HG02588 (cell line): Measurements from ENCODE around the gene IGFBPL1.
"Not testable (repeated sequence)": the region's sequence is repeated elsewhere in the genome, so short reads cannot be mapped to it uniquely, and the experiment has no call there.

Experiments used
- ATAC-seq: cut with Tn5 transposase; IDR thresholded peaks from one replicate; pipeline ENCODE4 v1.9.1; 2021; ENCODE audit warnings: mild to moderate bottlenecking, moderate library complexity; ENCODE audit not compliant: unreplicated experiment

Gene IGFBPL1

DNA sequence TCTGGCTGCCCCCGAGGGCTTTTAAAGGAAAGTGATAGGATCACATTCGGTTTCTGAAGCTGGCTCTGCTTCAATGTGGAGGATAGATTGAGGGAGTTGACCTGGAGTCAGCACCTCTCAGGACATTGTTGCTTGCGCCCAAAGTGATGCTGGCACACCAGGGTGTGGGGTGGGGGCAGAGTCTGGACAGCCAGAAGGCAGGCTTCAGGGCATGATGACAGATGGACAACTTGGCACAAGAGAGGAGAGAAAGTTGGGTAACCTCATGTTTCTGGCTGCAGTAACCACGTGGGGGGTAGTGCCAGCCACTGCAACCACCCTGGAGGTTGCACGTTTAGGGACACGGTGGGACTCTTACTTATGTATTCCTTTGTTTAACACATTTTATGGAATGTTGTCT is 22.3 kb downstream of the IGFBPL1 start:
- ATAC-seq: no peak

DNA sequence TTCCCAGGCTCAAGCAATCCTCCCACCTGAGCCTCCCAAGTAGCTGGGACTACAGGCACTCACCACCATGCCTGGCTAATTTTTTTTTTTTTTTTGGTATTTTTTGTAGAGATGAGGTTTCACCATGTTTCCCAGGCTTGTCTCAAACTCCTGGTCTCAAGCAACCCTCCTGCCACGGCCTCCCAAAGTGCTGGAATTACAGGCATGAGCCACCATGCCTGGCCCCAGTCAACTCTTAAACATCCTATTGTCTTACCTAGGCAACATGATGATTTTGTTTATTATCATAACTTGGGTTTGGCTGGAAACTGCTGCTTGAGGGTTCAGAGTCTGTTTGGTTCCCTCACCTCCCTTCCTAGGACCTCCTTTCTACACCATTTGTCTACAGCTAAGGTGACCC is 25.1 kb downstream of the IGFBPL1 start:
- not testable (repeated sequence) for ATAC-seq

DNA sequence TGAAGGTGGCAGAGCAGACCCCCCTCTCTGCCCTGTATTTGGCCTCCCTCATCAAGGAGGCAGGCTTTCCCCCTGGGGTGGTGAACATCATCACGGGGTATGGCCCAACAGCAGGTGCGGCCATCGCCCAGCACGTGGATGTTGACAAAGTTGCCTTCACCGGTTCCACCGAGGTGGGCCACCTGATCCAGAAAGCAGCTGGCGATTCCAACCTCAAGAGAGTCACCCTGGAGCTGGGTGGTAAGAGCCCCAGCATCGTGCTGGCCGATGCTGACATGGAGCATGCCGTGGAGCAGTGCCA is 27.9 kb downstream of the IGFBPL1 start:
- ATAC-seq: no peak

DNA sequence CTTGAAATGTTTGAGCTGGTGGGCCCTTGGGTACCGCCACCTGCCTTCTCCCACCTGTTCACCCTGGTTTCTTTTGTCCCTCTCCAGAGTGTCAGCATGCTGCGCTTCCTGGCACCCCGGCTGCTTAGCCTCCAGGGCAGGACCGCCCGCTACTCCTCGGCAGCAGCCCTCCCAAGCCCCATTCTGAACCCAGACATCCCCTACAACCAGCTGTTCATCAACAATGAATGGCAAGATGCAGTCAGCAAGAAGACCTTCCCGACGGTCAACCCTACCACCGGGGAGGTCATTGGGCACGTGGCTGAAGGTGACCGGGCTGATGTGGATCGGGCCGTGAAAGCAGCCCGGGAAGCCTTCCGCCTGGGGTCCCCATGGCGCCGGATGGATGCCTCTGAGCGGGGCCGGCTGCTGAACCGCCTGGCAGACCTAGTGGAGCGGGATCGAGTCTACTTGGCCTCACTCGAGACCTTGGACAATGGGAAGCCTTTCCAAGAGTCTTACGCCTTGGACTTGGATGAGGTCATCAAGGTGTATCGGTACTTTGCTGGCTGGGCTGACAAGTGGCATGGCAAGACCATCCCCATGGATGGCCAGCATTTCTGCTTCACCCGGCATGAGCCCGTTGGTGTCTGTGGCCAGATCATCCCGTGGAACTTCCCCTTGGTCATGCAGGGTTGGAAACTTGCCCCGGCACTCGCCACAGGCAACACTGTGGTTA is 28.4 kb downstream of the IGFBPL1 start:
- no peak for ATAC-seq

DNA sequence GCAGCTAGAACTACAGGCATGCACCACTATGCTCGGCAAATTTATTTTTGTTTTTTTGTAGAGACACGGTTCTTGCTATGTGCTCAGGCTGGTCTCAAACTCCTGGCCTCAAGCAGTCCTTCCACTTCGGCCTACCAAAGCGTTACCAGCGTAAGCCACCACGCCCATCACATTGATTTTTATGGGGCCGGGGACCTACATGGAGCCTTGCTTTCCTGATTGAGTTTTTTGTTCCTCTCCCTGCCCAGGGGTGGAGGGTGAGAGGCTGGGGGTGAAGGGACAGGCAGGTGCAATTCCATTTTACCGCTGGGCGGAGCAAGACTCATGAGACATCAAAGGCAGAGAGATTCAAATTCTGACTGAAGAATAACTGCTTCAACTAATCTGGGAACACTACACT is 29.8 kb downstream of the IGFBPL1 start:
- no peak for ATAC-seq

DNA sequence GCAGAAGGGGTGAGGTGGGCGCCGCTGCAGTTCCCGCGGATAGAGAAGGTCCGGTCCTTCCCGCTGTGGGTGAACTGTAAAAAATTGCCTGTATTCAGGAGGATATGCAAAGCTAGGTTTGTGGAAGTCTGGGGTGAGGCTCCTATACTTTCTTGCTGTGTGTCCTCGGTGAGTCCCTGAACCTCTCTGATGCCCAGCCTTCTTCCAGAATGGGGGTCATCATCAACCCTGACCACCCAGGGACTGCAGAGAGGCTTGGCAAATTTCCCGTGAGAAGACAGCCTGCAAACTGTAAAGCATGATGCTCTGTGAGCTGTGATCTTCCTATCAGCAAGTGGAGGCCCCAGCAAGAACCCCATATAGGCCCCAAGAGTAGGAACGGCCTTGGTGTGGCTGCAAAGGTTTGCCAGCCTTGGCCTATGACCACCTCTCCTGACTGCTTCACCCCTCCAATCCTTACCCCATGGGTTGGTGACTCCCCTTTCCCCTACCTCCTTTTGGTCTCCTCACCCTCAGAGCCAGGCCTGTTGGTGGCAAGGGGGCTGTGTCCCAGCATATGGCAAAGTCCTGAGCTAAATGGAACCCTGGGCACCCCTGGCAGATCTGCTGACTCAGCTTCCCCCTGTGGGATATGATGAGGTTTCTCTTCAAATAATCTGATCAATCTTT is 31.0 kb downstream of the IGFBPL1 start:
- ATAC-seq: no peak

DNA sequence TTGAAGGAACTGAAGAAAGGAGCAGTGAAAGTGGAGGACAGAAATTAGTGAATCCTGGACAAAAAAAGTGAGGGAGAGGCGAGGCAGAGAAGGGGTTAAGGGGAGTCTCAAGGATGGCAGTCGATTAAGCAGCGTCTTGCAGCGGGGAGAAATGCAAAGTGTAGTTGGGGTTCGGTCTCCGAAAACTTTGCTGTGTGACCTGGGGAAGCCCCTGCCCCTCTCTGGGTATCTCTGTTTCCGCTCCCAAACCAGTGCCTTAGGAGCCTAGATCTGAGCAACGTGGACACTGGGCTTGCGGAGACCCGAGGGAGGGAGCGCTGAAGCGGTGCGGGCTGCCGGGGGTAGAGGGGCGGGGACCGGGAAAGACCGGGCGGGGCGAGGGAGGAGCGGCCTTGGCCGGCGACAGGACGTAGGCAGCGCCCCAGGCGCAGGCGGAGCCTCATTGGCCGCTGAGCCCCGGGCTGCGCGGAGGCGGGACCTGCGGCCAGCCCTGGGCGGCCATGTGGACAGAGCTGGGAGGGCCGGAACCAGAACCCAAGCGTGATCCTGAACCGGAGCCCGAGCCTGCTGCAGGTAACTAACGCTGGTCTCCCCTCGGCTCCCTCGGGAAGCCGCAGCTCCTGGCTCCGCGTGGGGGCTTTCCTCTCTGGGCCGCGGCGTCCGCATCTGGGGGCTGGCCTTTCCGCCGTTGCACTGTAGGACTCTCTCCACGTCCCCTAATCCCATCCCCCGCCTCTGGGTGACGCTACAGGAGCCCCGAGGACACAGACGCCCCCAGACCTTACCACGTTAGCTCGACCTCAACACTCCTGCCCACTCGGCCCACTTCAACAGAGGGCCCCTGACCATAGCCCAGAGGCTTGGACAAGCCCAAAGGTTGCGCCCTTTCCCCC is 31.8 kb downstream of the IGFBPL1 start, which contains the start of gene ALDH1B1:
TSS of gene ALDH1B1 (plus strand) at position 468 of the 893 bp plus-strand sequence. CDS start 3,047 bp downstream, outside the sequence.
- ATAC-seq: peak; percentile 99

DNA sequence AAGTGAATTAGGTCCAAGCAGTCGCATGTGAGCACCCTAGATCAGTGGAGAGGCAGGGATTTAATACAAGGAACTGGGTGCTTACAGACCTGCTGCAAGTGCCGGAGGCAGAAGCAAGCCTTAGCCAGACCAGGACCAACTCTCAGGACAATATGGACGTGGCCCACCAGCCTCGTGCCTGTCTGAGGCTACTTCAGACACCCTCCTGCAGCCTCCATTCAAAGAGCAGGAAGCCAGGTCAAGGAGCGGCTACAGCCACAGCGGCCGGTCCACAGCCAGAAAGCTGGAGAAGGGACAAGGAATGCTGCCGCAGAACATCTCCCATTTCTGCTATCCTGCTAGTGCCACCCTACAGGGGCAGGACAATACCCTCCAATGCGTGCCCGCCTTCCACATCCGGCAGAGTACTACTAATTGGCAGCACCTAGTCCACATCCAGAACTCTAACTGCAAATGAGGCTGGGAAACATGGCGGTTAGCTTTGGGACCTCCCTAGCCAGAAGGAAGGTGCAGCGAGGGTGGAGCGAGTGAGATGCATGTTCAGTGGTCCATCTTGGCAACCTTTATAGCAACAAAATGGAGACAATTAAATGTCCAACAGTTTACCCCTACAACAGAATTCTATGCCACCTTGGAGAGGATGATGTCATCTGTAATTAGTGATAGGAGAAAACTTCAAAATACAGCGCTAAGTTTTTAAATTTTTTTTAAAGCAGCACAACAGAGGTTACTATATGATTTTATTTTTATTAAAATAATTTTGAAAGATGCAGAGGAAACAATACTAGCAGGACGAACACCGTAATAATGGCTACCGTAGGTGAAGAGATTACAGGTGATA is 32.8 kb downstream of the IGFBPL1 start:
- ATAC-seq: no peak

DNA sequence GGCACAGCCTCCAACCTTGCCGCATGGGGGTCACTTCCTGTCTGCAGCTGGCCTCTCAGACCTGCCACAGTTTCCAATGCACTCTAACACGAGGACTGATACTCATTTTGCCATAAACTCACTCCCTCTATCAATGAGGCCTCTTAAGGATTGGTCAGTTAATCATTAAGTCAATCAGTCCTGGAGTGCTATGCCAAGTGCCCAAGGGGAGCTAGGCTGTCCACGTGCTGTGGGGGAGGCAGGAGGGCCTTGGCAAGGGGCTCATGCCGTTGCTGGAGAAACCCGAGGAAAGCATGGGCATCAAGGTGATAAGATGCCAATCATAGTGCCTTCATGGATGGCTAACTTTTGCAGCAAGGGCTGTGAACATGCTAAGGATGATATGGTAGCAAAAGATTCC is 33.4 kb downstream of the IGFBPL1 start:
- ATAC-seq: no peak

DNA sequence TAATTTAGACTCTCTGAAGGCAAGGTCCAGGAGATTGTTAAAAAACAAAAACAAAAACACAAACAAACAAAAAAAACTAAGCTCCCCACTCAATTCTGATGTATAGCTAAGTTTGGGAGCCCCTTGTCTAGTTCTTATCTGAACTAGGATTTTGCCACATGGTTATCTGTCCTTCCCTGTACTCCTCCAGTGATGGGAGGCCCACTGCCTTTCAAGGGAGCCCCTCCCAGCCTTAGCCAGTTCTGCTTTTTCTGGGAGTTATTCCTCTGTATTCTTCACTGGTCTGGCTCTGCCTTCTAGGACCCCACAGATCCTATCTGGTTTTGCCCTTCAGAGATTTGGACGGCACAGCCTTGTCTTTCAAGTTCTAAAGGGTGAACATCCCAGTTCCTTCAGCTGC is 33.8 kb downstream of the IGFBPL1 start:
- no peak for ATAC-seq

DNA sequence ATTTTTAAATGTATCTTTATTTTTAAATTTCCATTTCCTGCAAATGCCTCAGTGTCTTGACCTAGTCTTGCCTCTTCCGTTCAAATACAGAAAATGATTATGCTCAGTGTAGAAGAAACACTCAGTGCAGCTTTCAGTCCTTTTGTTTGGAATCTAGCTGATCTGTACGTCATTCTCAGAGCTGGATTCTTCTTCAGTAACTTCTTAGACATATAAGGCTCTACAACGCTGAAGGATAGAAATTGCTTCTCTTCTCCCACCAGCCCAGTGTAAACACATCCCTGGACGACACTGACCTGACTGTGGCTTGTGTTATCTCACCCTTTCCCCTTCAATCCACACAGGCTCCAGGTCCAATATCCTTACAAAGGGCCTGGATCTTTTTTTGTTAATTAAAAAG is 34.9 kb downstream of the IGFBPL1 start:
- ATAC-seq: no peak

DNA sequence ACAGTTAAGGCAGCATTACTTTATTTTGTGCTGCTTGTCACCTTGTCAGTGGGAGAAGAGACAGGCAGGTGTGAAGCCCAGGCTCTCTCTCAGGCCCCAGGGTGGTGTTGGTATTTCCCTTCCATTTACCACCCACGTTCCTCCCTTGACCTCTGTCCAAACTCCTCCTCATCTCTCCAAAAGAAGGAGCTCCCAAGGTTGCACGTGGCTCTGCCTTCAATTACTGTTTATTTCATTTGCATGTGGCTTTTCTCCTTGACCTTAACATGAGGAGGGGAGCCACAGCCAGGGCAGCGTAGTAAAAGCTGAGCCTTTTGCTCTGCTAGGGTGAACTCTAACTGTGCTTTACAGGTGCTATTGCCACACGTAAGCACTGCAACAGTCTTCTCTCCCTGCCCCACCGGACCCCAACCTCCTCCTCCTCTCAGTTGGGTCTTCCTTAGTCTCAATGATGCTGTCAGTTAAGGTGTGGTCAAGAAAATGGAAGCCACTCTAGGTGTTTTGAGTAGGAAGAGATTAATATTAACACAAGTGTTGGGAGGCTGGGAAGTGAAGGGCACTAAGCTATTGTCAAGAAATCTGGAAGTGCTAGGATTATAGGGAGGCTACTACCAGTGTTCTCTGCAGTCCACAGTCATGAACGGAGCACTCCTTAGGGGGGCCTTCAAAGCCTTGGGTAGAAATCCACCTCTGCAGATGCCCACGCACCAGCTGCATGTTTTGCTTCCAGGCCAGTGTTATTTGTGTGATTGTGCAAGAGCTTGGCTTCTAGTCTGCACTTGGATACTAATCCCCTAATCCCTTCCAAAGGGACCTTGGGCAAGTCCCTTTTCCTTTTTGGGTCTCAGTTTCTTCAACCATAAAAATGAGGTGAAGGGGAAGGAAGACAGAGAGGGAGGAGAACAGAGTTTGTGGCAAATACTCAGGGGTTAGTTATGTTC is 35.7 kb downstream of the IGFBPL1 start:
- ATAC-seq: no peak

DNA sequence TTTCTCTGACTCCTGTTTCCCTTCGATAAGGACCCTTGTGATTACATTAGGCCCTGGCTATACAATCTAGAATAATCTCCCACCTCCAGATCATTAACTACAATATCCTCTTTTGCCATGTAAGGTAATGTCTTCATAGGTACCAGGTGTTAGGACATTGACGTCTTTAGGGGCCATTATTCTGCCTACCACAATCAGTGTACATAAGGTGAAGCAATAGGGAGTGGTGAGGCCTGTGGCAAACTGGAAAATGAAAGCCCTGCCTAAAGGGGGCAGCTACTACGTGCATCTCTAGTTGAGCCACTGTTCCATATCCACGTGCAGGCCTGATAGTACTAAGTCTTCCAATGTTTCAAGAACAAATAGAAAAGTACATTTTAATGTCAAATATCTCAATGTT is 36.5 kb downstream of the IGFBPL1 start:
- no peak for ATAC-seq

DNA sequence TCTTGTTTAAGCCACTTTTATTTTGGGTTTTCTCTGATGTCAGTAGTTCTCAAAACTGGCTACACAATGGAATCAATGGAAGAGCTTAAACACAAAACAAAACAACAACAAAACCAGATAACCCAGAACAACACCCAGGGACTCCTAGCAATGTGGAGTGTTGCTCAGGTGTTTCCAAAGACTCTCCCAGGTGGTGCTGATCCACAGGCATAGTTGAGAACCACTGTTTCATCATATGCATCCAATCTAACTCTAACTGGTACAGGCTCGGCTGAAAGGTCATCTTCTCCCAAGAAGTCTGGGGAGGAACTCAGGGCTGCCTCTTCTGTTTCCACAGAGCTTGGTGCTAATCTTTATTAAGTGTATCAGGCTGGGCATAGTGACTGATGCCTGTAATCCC is 37.2 kb downstream of the IGFBPL1 start:
- no peak for ATAC-seq

DNA sequence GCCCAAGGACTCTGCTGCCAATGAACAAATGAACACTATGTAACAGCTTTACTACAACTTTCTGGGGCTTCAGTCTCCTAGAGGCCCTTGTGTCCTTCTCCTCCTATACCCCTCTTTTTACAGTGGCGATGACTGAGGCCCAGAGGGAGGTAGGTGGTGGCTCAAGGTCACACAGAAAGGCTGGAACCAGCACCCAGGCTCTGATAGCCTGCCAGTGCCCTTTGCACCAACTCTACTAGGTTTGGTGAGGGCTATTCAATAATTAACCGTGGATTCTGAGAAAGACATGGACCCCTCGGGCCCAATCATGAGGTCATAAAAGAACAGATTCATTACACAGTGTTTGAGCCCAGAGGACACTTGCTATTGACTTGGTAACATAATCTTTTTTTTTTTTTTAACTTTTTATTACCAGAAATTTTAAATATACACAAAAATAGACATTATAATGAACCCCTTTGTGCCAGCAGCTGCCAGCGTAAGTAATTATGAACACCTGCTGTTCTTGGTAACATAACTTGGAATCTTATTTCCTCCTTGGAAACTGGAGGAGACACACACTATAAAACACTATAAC is 37.8 kb downstream of the IGFBPL1 start:
- ATAC-seq: no peak

DNA sequence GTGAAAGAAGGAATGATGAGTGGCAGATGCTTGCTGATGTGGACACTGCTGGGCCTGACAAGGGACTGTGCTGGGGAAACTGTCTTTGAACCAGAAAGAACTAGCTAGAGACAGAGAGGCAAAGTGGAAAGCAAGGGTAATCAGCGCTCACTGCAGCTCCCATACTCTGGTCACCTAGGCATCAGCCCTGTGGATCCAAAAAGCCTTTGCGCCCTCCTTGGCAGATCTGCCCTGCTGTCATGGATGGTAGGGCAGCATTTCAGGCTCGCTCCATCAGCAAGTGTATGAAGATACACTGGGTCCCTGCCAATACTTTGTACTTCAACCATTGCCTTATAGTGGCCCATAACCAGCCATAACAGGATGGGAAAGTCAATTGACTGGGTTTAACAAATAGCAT is 38.4 kb downstream of the IGFBPL1 start:
- ATAC-seq: no peak

DNA sequence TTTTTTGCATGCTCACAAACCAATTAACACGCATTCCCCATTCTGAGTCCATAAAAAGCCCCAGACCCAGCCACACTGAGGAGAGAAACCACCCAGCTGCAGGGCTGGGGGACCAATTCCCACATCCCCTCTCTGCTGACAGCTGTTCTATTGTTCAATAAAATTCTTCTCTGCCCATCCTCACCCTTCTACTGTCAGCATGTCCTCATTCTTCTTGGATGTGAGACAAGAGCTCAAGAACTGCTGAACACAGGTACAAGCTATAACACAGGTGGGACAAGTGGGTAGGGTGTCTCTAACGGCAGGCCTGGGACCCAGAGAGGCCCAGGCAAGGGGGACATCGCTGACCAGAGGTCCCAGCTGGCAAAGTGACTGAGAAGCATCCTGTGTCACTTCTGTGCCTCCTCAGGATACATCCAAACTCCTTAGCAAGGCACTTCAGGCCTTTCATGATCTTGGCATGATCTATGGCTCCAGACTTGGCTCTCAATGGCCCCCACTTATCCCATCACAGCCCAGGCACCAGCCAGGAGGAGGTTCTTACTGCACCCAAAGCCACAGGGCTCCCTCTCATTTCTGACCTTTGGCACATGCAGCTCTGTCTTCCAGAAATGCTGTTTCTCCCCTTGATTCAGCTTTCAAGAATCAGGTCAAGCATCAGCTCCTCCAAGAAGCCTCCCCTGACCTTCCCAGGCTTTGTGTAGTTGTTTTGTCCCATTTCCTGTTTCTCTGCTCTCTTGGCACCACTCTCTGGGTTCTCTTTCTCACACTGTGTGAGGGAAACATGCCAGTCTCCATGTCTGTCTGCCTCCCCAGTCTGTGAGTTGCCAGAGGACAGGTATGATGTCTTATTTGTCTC is 39.0 kb downstream of the IGFBPL1 start:
- no peak for ATAC-seq

DNA sequence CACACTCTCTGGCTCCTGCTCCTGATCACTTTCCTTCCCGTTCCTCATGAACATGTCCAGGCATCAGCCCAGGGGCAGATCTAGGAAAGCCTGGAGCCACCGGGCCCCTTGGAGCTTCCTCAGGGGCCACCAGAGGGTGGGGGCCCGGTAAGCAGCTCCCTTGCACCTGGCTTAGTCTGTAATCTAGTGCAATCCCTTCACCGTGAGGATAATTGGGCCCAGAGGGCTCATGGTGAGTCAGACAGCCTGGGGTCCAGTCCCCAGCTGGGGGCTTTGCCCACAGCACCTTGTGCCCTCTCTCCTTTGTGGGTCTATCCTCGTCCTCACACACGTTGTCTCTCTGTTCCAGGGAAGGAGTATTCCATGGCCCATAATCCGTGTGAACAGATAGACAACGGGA is 42.1 kb downstream of the IGFBPL1 start:
- ATAC-seq: no peak
